Endothelial cell (in vitro differentiated cells): ENCODE results near the gene IL10. TPM values are rescaled to one million over a fixed set of nuclear protein-coding genes. Genes with fewer than 3 reads are reported as not detected.
"Not testable (repeated sequence)": the region's sequence is repeated elsewhere in the genome, so short reads cannot be mapped to it uniquely, and the experiment has no call there.

Experiments
- DNase-seq: peaks from one replicate; pipeline ENCODE4 v3.0.0; 2021; ENCODE audit warnings: low spot score
- H3K27ac Mint-ChIP-seq: one replicate; pipeline ENCODE4 v1.8.0; 2021; ENCODE audit warnings: mixed read lengths, inconsistent platforms; ENCODE audit not compliant: unreplicated experiment
- H3K27me3 Mint-ChIP-seq: one replicate; pipeline ENCODE4 v1.8.0; 2021; ENCODE audit warnings: mild to moderate bottlenecking, moderate library complexity, mixed read lengths, inconsistent platforms; ENCODE audit not compliant: unreplicated experiment
- H3K36me3 Mint-ChIP-seq: one replicate; pipeline ENCODE4 v1.8.0; 2021; ENCODE audit warnings: mild to moderate bottlenecking, low read depth, mixed read lengths, inconsistent platforms; ENCODE audit not compliant: unreplicated experiment
- H3K4me1 Mint-ChIP-seq: one replicate; pipeline ENCODE4 v1.8.0; 2021; ENCODE audit warnings: mild to moderate bottlenecking, mixed read lengths, inconsistent platforms; ENCODE audit not compliant: unreplicated experiment
- H3K4me3 Mint-ChIP-seq: one replicate; pipeline ENCODE4 v1.8.0; 2021; ENCODE audit warnings: mild to moderate bottlenecking, mixed read lengths, inconsistent platforms; ENCODE audit not compliant: unreplicated experiment
- H3K9me3 Mint-ChIP-seq: one replicate; pipeline ENCODE4 v1.8.0; 2021; ENCODE audit warnings: mixed read lengths, inconsistent platforms; ENCODE audit not compliant: unreplicated experiment
- CTCF ChIP-seq: fragments of 200-600 bp; sonication (generic); IDR thresholded peaks from one replicate; pipeline ENCODE4 v1.5.0; 2021; ENCODE audit warnings: antibody characterized with exemption; ENCODE audit not compliant: unreplicated experiment
- total RNA-seq: library from RNA; stranded (reverse); fragmentation: NEBNext Ultra II Directional; extraction: Animal tissue kit (Norgen Biotek cat#: 25700); gene quantifications from one replicate; pipeline ENCODE4 v1.2.1, GENCODE V29; 2021; ENCODE audit not compliant: unreplicated experiment

The IL10 gene
- total RNA-seq, 1 donor from 2014 or later, result not detected

- H3K27me3 Mint-ChIP-seq, result peaks cover 5% of the 10 kb centered on the region
- DNase-seq, result no peak
- H3K4me1 Mint-ChIP-seq, result peaks cover 34% of the 10 kb centered on the region
- no peak for TF ChIP-seq CTCF
- no peaks in the 10 kb centered on the region for H3K9me3 Mint-ChIP-seq
- no peak overlapping the region for H3K4me3 Mint-ChIP-seq
- H3K36me3 Mint-ChIP-seq, result no peaks in the 10 kb centered on the region
- H3K27ac Mint-ChIP-seq, result no peak overlapping the region
Measured at GRCh38 chr1:206768472-206769303, 3.6 kb downstream of the IL10 start.

GRCh38 chr1:206766251-206766856, 5.9 kb downstream of the IL10 start:
- DNase-seq, result no peak
- Mint-ChIP-seq H3K27me3 (peaks cover 5% of the 10 kb centered on the region), H3K27ac (no peak overlapping the region), H3K9me3 (no peaks in the 10 kb centered on the region), H3K4me3 (no peak overlapping the region), H3K36me3 (no peaks in the 10 kb centered on the region), H3K4me1 (peaks cover 26% of the 10 kb centered on the region)
- no peak for TF ChIP-seq CTCF

- H3K9me3 Mint-ChIP-seq, H3K4me3 Mint-ChIP-seq, H3K36me3 Mint-ChIP-seq, DNase-seq, H3K27me3 Mint-ChIP-seq, H3K27ac Mint-ChIP-seq: not testable (repeated sequence)
- H3K4me1 Mint-ChIP-seq, result peaks cover 21% of the 10 kb centered on the region
Measured at GRCh38 chr1:206765771-206766170, 6.5 kb downstream of the IL10 start.

- not testable (repeated sequence) for H3K27me3 Mint-ChIP-seq, H3K9me3 Mint-ChIP-seq, H3K36me3 Mint-ChIP-seq, H3K4me3 Mint-ChIP-seq, DNase-seq, H3K27ac Mint-ChIP-seq
- peaks cover 13% of the 10 kb centered on the region for H3K4me1 Mint-ChIP-seq
Measured at GRCh38 chr1:206762741-206763364, 9.4 kb downstream of the IL10 start.

- no peaks in the 10 kb centered on the region for H3K27me3 Mint-ChIP-seq
- no peak for DNase-seq
- no peaks in the 10 kb centered on the region for H3K36me3 Mint-ChIP-seq
- no peak for TF ChIP-seq CTCF
- H3K4me3 Mint-ChIP-seq, result no peak overlapping the region
- no peak overlapping the region for H3K27ac Mint-ChIP-seq
- H3K4me1 Mint-ChIP-seq, result peaks cover 4% of the 10 kb centered on the region
- no peaks in the 10 kb centered on the region for H3K9me3 Mint-ChIP-seq
Measured at GRCh38 chr1:206761159-206761768, 11.0 kb downstream of the IL10 start.
